K562 (cell line): ENCODE data around the gene JDP2. TPM values are rescaled to one million over a fixed set of nuclear protein-coding genes. Genes with fewer than 3 reads are reported as not detected.

Source experiments
- ATAC-seq: fragments of 200-7000 bp; cut with Tn5 transposase; 3 replicates; pipeline ENCODE4 v1.9.1; 2020; ENCODE audit warnings: moderate library complexity
- BruUV-seq: library from RNA; stranded (reverse); fragments of 400-500 nt; replicated peaks from 2 replicates; lab custom pipeline; 2021; lab: Mats Ljungman, UMichigan
- CTCF ChIA-PET: fragments of 300-600 bp; formaldehyde crosslinking; extraction: SDS; loops from one replicate; lab custom pipeline; 2021; ENCODE audit warnings: low intra/inter-chr PET ratio; lab: Yijun Ruan, JAX
- POLR2A ChIA-PET: fragments of 300-600, 350-650 bp; sonication (Branson Sonifier 250); formaldehyde crosslinking; extraction: SDS; loops from one replicate; lab custom pipeline; 2021; ENCODE audit warnings: antibody characterized with exemption, inconsistent platforms; lab: Yijun Ruan, JAX
- DNase-seq, 4 experiments: peaks; one replicate each; pipeline versions ENCODE4 v3.0.0 to v3.0.0-alpha.2; 2011 to 2018; ENCODE audit warnings: low spot score in 3 of 4, mixed read lengths in 3 of 4; ENCODE audit errors: extremely low read depth in 1 of 4
- FAIRE-seq: peaks from 2 replicates; lab custom pipeline; 2011; peaks lifted over from hg19 to GRCh38; lab: Jason Lieb, UNC
- H2AFZ ChIP-seq: 2 replicates; pipeline ENCODE4 v1.6.0; 2011; ENCODE audit warnings: low read depth, low read length, control low read depth, inconsistent platforms
- H3K27ac ChIP-seq: fragments of 200-600 bp; 3 replicates; pipeline ENCODE4 v1.8.0; 2011; ENCODE audit warnings: low read depth, mild to moderate bottlenecking, control low read depth, inconsistent platforms, low read length, moderate library complexity, mixed read lengths; ENCODE audit errors: extremely low read depth
- H3K27me3 ChIP-seq, 2 experiments: fragments of 300-600 bp in 1 of 2; 2 replicates in 1 of 2; 3 replicates in 1 of 2; pipeline versions ENCODE4 v1.6.0 to v1.8.0; 2011; ENCODE audit warnings: inconsistent platforms in 2 of 2, low read length in 2 of 2, mild to moderate bottlenecking in 1 of 2, mixed read lengths in 1 of 2, moderate library complexity in 1 of 2; ENCODE audit not compliant: control insufficient read depth in 2 of 2, insufficient read depth in 2 of 2
- H3K36me3 ChIP-seq: fragments of 300-600 bp; 3 replicates; pipeline ENCODE4 v1.8.0; 2011; ENCODE audit warnings: mild to moderate bottlenecking, low read length, inconsistent platforms; ENCODE audit not compliant: control insufficient read depth, insufficient read depth
- H3K4me1 ChIP-seq, 2 experiments: fragments of 200-600 bp in 1 of 2; replicated peaks in 1 of 2; 2 replicates in 1 of 2; 3 replicates in 1 of 2; pipeline versions ENCODE4 v1.5.1 to v1.8.0; 2011; ENCODE audit warnings: inconsistent platforms in 2 of 2, low read length in 2 of 2, mild to moderate bottlenecking in 1 of 2, mixed read lengths in 1 of 2, moderate library complexity in 1 of 2; ENCODE audit not compliant: control insufficient read depth in 2 of 2, insufficient read depth in 2 of 2
- H3K4me2 ChIP-seq: 2 replicates; pipeline ENCODE4 v1.6.1; 2011; ENCODE audit warnings: low read length, control low read depth, inconsistent platforms, mixed read lengths; ENCODE audit not compliant: insufficient read depth
- H3K4me3 ChIP-seq: fragments of 200-600 bp; sonication (generic), shearing (Covaris generic); 2 replicates; pipeline ENCODE4 v1.5.1; 2016; ENCODE audit warnings: control low read depth, inconsistent platforms
- H3K79me2 ChIP-seq: fragments of 200-600 bp; 3 replicates; pipeline ENCODE4 v1.8.0; 2011; ENCODE audit warnings: low read length, inconsistent platforms; ENCODE audit not compliant: control insufficient read depth, insufficient read depth
- H3K9ac ChIP-seq, 2 experiments: 2 replicates each; pipeline versions ENCODE4 v1.6.0 to v1.6.1; 2011; ENCODE audit warnings: low read depth in 2 of 2, low read length in 2 of 2, control low read depth in 1 of 2, inconsistent platforms in 1 of 2, mild to moderate bottlenecking in 1 of 2, mixed read lengths in 1 of 2; ENCODE audit not compliant: insufficient read depth in 1 of 2
- H3K9me1 ChIP-seq: one replicate; pipeline ENCODE4 v1.6.0; 2011; ENCODE audit warnings: inconsistent platforms, mild to moderate bottlenecking, low read length, moderate library complexity; ENCODE audit not compliant: control insufficient read depth, insufficient read depth
- H3K9me3 ChIP-seq: replicated peaks from 2 replicates; pipeline ENCODE4 v1.5.1; 2011; ENCODE audit warnings: low read depth, low read length, inconsistent platforms; ENCODE audit not compliant: control insufficient read depth, insufficient read depth
- H4K20me1 ChIP-seq: replicated peaks from 2 replicates; pipeline ENCODE4 v1.6.1; 2011; ENCODE audit warnings: low read length, inconsistent platforms, mixed read lengths; ENCODE audit not compliant: control insufficient read depth, insufficient read depth
- C11orf30 ChIP-seq: fragments of 450-650 bp; IDR thresholded peaks from 2 replicates; pipeline ENCODE4 v1.6.1; 2016; ENCODE audit warnings: low read depth, mild to moderate bottlenecking
- CC2D1A ChIP-seq: fragments of 450-650 bp; IDR thresholded peaks from 2 replicates; pipeline ENCODE4 v1.6.1; 2017; ENCODE audit warnings: mild to moderate bottlenecking
- ELF2 ChIP-seq: fragments of 250-450 bp; sonication (Bioruptor Pico); IDR thresholded peaks from 2 replicates; pipeline ENCODE4 v1.5.0; 2021; ENCODE audit warnings: mild to moderate bottlenecking
- IRF1 ChIP-seq: sonication (generic); formaldehyde crosslinking; IDR thresholded peaks from 2 replicates; pipeline ENCODE4 v1.8.0; 2022; ENCODE audit warnings: missing genetic modification reagents, mild to moderate bottlenecking, borderline replicate concordance
- NR3C1 ChIP-seq: sonication (generic); formaldehyde crosslinking; IDR thresholded peaks from 2 replicates; pipeline ENCODE4 v1.8.1; 2022; ENCODE audit warnings: missing genetic modification reagents
- PATZ1 ChIP-seq: fragments of 250-450 bp; sonication (Bioruptor Pico); IDR thresholded peaks from 2 replicates; pipeline ENCODE4 v1.5.0; 2020; ENCODE audit warnings: mild to moderate bottlenecking, borderline replicate concordance
- RB1 ChIP-seq: fragments of 450-650 bp; IDR thresholded peaks from 2 replicates; pipeline ENCODE4 v1.6.1; 2017; ENCODE audit warnings: low read depth, mild to moderate bottlenecking
- ZKSCAN1 ChIP-seq: fragments of 150-350 bp; IDR thresholded peaks from 2 replicates; pipeline ENCODE4 v1.6.1; 2016; ENCODE audit warnings: low read depth, low read length
- ZNF24 ChIP-seq: fragments of 450-650 bp; IDR thresholded peaks from 2 replicates; pipeline ENCODE4 v1.6.1; 2016
- ZNF398 ChIP-seq: fragments of 250-450 bp; sonication (Bioruptor Pico); IDR thresholded peaks from 2 replicates; pipeline ENCODE4 v1.8.0; 2021; ENCODE audit warnings: moderate library complexity, mild to moderate bottlenecking, inconsistent platforms
- WGBS: fragments of 100-300 bp; shearing (Covaris generic); methylation state at CpG from one replicate; pipeline ENCODE4 v1.1.6; 2016; ENCODE audit warnings: low coverage, mixed read lengths; ENCODE audit not compliant: insufficient coverage; ENCODE audit errors: missing lambda C conversion rate; 5-methylcytosine and 5-hydroxymethylcytosine counted together
- in situ Hi-C: fragments of 300-500 bp; cut with MboI; formaldehyde crosslinking; loops from 4 replicates; pipeline ENCODE4 v1.15.0; 2018; ENCODE audit warnings: inconsistent platforms, mixed read lengths
- intact Hi-C: fragments of 100-400 bp; cut with micrococcal nuclease; formaldehyde crosslinking; loops from 2 replicates; pipeline ENCODE4 v1.14.2; 2022
- polyA plus RNA-seq, 8 experiments: library from polyadenylated mRNA; depleted of rRNA in 4 of 8; stranded (reverse) in 5 of 8; unstranded in 3 of 8; fragments of >200 nt; fragmentation: Nextera tagmentation in 2 of 8; fragmentation: Illumina TruSeq in 1 of 8; extraction: Ambion mirVana in 2 of 8; extraction: Trizol in 1 of 8; gene quantifications; 2 replicates each; pipeline versions ENCODE4 v1.2.1 to v1.2.3, GENCODE V29; 2011 to 2014; ENCODE audit warnings: inconsistent platforms in 1 of 8, missing spikeins in 1 of 8
- total RNA-seq, 7 experiments: library from RNA; depleted of rRNA in 6 of 7; stranded (reverse); fragments of >200 nt in 6 of 7; fragmentation: Illumina TruSeq in 2 of 7; extraction: Trizol in 2 of 7; gene quantifications; 2 replicates each; pipeline versions ENCODE4 v1.2.1 to v1.2.3, GENCODE V29; 2011 to 2021; ENCODE audit warnings: low replicate concordance in 1 of 7

The JDP2 gene
- total and polyA plus RNA-seq, 9 of the 15 experiments (the other 6 are each of a cell fraction or from before 2014, with no cell fraction given), result 0.27 to 13.8 (median 3.1) TPM

- ChIA-PET CTCF (interaction anchor here (0.5 kb wide), 1 partner anchor 1022 kb away, joined by 3 read pairs; no protein-coding TSS in a partner anchor), POLR2A (no interaction called here)
- H3K9ac ChIP-seq, result no peak overlapping the region
- no peaks in the 10 kb centered on the region for H3K9me3 ChIP-seq
- peaks cover 0 to 8% of the 10 kb centered on the region in 2 experiments; a peak in 2 of 5 replicates for H3K4me1 ChIP-seq
- no peaks in the 10 kb centered on the region for H4K20me1 ChIP-seq
- FAIRE-seq (no peak), ATAC-seq (no peak), DNase-seq (no peak)
- H3K36me3 ChIP-seq, result no peaks in the 10 kb centered on the region
- in situ Hi-C loops (no loop called here), intact Hi-C loops (no loop called here)
- H3K79me2 ChIP-seq, result no peaks in the 10 kb centered on the region
- no TSS peak for BruUV-seq
- no peak overlapping the region for H3K4me3 ChIP-seq
- H3K4me2 ChIP-seq, result no peak overlapping the region
- no peak overlapping the region for H3K27ac ChIP-seq
- H3K27me3 ChIP-seq, result no peaks in the 10 kb centered on the region
- H3K9me1 ChIP-seq, result no peaks in the 10 kb centered on the region
- H2AFZ ChIP-seq, result no peak overlapping the region
- 74% methylated on average over 7 of the region's 25 CpGs for WGBS
- TF ChIP-seq IRF1 (CRISPR knock-in tag) (no peak), ZNF398 (CRISPR knock-in tag) (no peak), PATZ1 (CRISPR knock-in tag) (no peak), ZNF24 (no peak), CC2D1A (no peak), ELF2 (CRISPR knock-in tag) (no peak), RB1 (no peak), C11orf30 (no peak), ZKSCAN1 (no peak), NR3C1 (CRISPR knock-in tag) (no peak)
These were observed 41.9 kb downstream of the JDP2 start for GRCh38 chr14:75469606-75470237.
